GM12865 (cell line): Measurements from ENCODE around the gene COPZ1.
"Not testable (repeated sequence)": the region's sequence is repeated elsewhere in the genome, so short reads cannot be mapped to it uniquely, and the experiment has no call there.

ENCODE experiments used
- DNase-seq: peaks from one replicate; pipeline ENCODE4 v3.0.0; 2010; ENCODE audit warnings: low read depth
- H3K4me3 ChIP-seq: 2 replicates; pipeline ENCODE4 v1.5.1; 2011; ENCODE audit warnings: mild to moderate bottlenecking, low read depth, low read length, control low read depth
- TF ChIP-seq, protein P1 (sequence below): IDR thresholded peaks from 2 replicates; pipeline ENCODE4 v1.5.1; 2011; ENCODE audit warnings: low read length, control low read depth, low read depth, inconsistent platforms; ENCODE audit not compliant: insufficient read depth; ENCODE audit errors: missing control alignments

The COPZ1 gene

DNA sequence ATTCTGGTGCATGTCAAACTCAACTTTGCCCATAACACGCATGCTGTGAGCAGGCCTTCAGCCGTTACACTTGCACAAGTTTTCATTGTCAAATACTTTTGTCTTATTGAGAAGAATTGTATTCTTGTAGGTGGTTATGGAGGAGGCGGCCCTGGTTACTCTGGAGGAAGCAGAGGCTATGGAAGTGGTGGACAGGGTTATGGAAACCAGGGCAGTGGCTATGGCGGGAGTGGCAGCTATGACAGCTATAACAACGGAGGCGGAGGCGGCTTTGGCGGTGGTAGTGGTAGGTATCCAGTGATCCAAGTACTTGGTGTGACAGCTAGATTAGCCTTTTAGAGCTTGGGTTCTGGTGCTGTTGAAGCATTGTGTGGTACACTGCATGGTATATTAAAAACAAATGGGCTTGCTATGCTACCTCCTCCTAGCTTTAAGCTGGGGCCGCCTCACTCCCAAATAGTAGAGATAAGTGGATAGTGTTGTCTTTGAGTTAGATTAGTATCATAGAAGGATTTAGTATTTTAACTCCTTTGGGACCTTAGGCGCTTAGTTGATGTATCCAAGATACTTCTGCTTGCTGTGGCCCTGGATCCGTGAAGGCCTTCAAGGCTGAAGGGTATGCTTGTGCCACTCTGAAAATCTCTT lies 41.9 kb upstream of the COPZ1 start:
- peak overlapping the region; percentile 94 for H3K4me3 ChIP-seq
- no peak for DNase-seq
- TF ChIP-seq, protein P1, sequence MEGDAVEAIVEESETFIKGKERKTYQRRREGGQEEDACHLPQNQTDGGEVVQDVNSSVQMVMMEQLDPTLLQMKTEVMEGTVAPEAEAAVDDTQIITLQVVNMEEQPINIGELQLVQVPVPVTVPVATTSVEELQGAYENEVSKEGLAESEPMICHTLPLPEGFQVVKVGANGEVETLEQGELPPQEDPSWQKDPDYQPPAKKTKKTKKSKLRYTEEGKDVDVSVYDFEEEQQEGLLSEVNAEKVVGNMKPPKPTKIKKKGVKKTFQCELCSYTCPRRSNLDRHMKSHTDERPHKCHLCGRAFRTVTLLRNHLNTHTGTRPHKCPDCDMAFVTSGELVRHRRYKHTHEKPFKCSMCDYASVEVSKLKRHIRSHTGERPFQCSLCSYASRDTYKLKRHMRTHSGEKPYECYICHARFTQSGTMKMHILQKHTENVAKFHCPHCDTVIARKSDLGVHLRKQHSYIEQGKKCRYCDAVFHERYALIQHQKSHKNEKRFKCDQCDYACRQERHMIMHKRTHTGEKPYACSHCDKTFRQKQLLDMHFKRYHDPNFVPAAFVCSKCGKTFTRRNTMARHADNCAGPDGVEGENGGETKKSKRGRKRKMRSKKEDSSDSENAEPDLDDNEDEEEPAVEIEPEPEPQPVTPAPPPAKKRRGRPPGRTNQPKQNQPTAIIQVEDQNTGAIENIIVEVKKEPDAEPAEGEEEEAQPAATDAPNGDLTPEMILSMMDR = no peak

DNA sequence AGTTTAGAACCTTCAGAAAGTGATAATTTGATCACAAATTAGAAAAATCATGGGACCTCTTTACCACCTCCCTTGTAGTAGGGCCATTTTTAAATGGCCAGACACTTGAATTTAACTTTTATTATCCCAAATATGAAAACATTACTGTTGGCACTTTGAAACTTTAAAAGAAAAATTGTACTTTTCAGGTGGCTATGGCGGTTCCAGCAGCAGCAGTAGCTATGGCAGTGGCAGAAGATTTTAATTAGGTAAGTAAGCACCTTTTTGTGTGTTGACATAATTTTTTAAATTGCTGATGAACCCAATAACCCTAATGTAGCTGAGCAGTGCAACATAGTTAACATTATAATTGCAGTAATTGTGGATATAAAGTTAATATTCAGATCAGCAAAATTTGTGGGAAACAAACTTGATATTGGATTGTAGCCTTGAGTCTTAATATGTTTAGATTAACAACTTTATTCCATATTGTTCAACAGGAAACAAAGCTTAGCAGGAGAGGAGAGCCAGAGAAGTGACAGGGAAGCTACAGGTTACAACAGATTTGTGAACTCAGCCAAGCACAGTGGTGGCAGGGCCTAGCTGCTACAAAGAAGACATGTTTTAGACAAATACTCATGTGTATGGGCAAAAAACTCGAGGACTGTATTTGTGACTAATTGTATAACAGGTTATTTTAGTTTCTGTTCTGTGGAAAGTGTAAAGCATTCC lies 40.7 kb upstream of the COPZ1 start:
- H3K4me3 ChIP-seq = peak overlapping the region; percentile 94
- DNase-seq = not testable (repeated sequence)

- TF ChIP-seq, protein P1 = peak; percentile 16
- DNase-seq = no peak
- H3K4me3 ChIP-seq = no peak overlapping the region; the same call in 1 of the 2 replicates
These were observed 39.5 kb upstream of the COPZ1 start for GRCh38 chr12:54285150-54286041.

- no peak overlapping the region for H3K4me3 ChIP-seq
- TF ChIP-seq, protein P1 = no peak
- DNase-seq = no peak
These were observed 38.6 kb upstream of the COPZ1 start for GRCh38 chr12:54286042-54287030.

GRCh38 chr12:54287261-54288157 lies 37.4 kb upstream of the COPZ1 start:
- TF ChIP-seq, protein P1 = no peak
- no peak overlapping the region for H3K4me3 ChIP-seq
- no peak for DNase-seq
